A673 (cell line): ENCODE results near the gene P2RY13. TPM values are rescaled to one million over a fixed set of nuclear protein-coding genes. Genes with fewer than 3 reads are reported as not detected.

Experiments
- BruUV-seq: library from RNA; stranded (reverse); fragments of 400-500 nt; replicated peaks from 2 replicates; lab custom pipeline; 2021; lab: Mats Ljungman, UMichigan
- CTCF ChIA-PET: fragments of 300-600 bp; sonication (Branson Sonifier 250); formaldehyde crosslinking; loops from one replicate; lab custom pipeline; 2022; ENCODE audit warnings: antibody characterized with exemption; lab: Charles Lee
- POLR2A ChIA-PET: fragments of 300-600 bp; sonication (Branson Sonifier 250); formaldehyde crosslinking; loops from one replicate; lab custom pipeline; 2022; ENCODE audit warnings: antibody characterized with exemption; ENCODE audit not compliant: low non-redundant PET; lab: Charles Lee
- DNase-seq: peaks from one replicate; pipeline ENCODE4 v3.0.0-alpha.2; 2015; ENCODE audit warnings: low spot score
- H3K27ac ChIP-seq: fragments of 200-600 bp; sonication (generic); 2 replicates; pipeline ENCODE4 v1.5.1; 2016; ENCODE audit warnings: mixed run types, low read depth, mild to moderate bottlenecking, mixed read lengths, antibody characterized with exemption, low read length; ENCODE audit not compliant: poor library complexity, severe bottlenecking
- H3K27me3 ChIP-seq: fragments of 200-600 bp; sonication (generic); replicated peaks from 2 replicates; pipeline ENCODE4 v1.6.1; 2017; ENCODE audit warnings: mixed run types, low read depth, mild to moderate bottlenecking, mixed read lengths, antibody characterized with exemption, low read length; ENCODE audit not compliant: insufficient read depth, poor library complexity
- H3K36me3 ChIP-seq: fragments of 200-600 bp; sonication (generic); 2 replicates; pipeline ENCODE4 v1.6.1; 2016; ENCODE audit warnings: mixed run types, mild to moderate bottlenecking, mixed read lengths, antibody characterized with exemption, low read length; ENCODE audit not compliant: insufficient read depth, poor library complexity, severe bottlenecking
- H3K4me1 ChIP-seq: fragments of 200-600 bp; sonication (generic); 2 replicates; pipeline ENCODE4 v1.6.1; 2017; ENCODE audit warnings: mixed run types, mild to moderate bottlenecking, mixed read lengths, antibody characterized with exemption, low read length; ENCODE audit not compliant: insufficient read depth, poor library complexity, severe bottlenecking
- H3K4me3 ChIP-seq: fragments of 200-600 bp; sonication (generic); 2 replicates; pipeline ENCODE4 v1.5.1; 2016; ENCODE audit warnings: low read depth, mixed run types, mild to moderate bottlenecking, mixed read lengths, low read length; ENCODE audit not compliant: poor library complexity, severe bottlenecking
- H3K9me3 ChIP-seq: fragments of 200-600 bp; sonication (generic); 2 replicates; pipeline ENCODE4 v1.6.1; 2016; ENCODE audit warnings: mixed run types, low read depth, mild to moderate bottlenecking, mixed read lengths, antibody characterized with exemption, low read length; ENCODE audit not compliant: poor library complexity, severe bottlenecking
- CTCF ChIP-seq: fragments of 300-800, 200-600 bp; sonication (generic); conservative IDR thresholded peaks from 2 replicates; pipeline ENCODE4 v1.5.1; 2017; ENCODE audit warnings: low read depth, mild to moderate bottlenecking, antibody characterized with exemption, low read length, moderate library complexity, mixed read lengths
- EZH2 ChIP-seq: fragments of 200-600 bp; sonication (generic); IDR thresholded peaks from 2 replicates; pipeline ENCODE4 v1.6.1; 2017; ENCODE audit warnings: borderline replicate concordance, low read depth, mild to moderate bottlenecking, mixed read lengths, antibody characterized with exemption, low read length; ENCODE audit not compliant: poor library complexity, severe bottlenecking
- intact Hi-C: fragments of 100-400 bp; cut with micrococcal nuclease; formaldehyde crosslinking; loops from one replicate; pipeline ENCODE4 v1.10.0; 2022; ENCODE audit not compliant: unreplicated experiment
- total RNA-seq: library from RNA; stranded (reverse); gene quantifications from 2 replicates; pipeline ENCODE4 v1.2.3, GENCODE V29; 2021

The P2RY13 gene
- total RNA-seq, 1 experiment from 2014 or later: not detected

- H3K36me3 ChIP-seq: no peaks in the 10 kb centered on the region
- TF ChIP-seq CTCF (no peak), EZH2 (no peak)
- DNase-seq: no peak
- intact Hi-C loops: no loop called here
- H3K4me3 ChIP-seq: no peak overlapping the region
- no peaks in the 10 kb centered on the region for H3K27me3 ChIP-seq
- ChIA-PET POLR2A (interaction anchor here (0.7 kb wide), 1 partner anchor 145 kb away, joined by 3 read pairs; no protein-coding TSS in a partner anchor), CTCF (no interaction called here)
- H3K27ac ChIP-seq: no peak overlapping the region
- no TSS peak for BruUV-seq
- H3K9me3 ChIP-seq: no peaks in the 10 kb centered on the region
- H3K4me1 ChIP-seq: peaks cover 1% of the 10 kb centered on the region
Observed at GRCh38 chr3:151362751-151363174, 33.4 kb upstream of the P2RY13 start.

- DNase-seq: no peak
- BruUV-seq: no TSS peak
- no peaks in the 10 kb centered on the region for H3K36me3 ChIP-seq
- ChIA-PET CTCF (no interaction called here), POLR2A (no interaction called here)
- H3K9me3 ChIP-seq: no peaks in the 10 kb centered on the region
- H3K27me3 ChIP-seq: no peaks in the 10 kb centered on the region
- intact Hi-C loops: no loop called here
- H3K4me3 ChIP-seq: no peak overlapping the region
- no peak for TF ChIP-seq EZH2
- TF ChIP-seq CTCF: no peak
- H3K27ac ChIP-seq: no peak overlapping the region
- peaks cover 8% of the 10 kb centered on the region for H3K4me1 ChIP-seq
Observed at GRCh38 chr3:151357463-151357850, 28.1 kb upstream of the P2RY13 start.

DNA sequence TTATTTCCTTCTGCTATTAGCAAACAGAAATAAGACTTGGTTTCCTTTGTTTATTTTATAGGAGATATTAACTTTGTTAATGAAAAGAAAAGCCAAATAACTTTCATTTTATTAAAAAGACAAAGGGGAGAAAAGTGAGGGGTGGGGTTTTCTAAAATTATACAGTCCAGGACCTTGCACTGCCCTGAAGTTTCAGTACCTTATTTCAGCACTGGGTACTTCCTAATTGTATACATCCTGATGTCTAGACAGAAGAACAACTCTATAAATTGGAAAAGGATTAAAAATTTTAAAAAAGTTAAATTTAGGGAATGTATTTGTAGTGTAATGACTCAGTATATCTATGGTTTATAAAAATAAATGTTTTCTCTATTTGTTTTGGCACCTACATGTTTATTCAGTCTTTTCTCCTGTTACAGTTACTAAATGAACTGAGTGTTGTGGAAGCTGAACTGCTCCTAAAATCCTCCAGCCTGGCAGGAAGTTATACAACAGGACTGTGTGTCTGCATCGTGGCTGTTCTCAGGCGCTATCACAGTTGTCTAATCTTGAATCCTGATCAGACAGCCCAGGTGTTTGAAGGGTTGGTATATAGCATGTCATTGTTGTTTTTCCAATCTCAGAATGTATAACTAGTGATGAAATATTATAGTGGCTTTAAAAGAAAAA, 27.6 kb upstream of the P2RY13 start:
- H3K4me3 ChIP-seq: no peak overlapping the region
- intact Hi-C loops: no loop called here
- no peaks in the 10 kb centered on the region for H3K36me3 ChIP-seq
- TF ChIP-seq EZH2 (no peak), CTCF (no peak)
- ChIA-PET CTCF (no interaction called here), POLR2A (no interaction called here)
- H3K4me1 ChIP-seq: peaks cover 8% of the 10 kb centered on the region
- BruUV-seq: no TSS peak
- no peaks in the 10 kb centered on the region for H3K27me3 ChIP-seq
- H3K27ac ChIP-seq: no peak overlapping the region
- no peak for DNase-seq
- H3K9me3 ChIP-seq: no peaks in the 10 kb centered on the region
